Melanocyte of skin (primary cell): ENCODE data around the gene ART5. TPM values are rescaled to one million over a fixed set of nuclear protein-coding genes. Genes with fewer than 3 reads are reported as not detected.

Experiments used
- small RNA-seq, 2 donors: library from RNA; depleted of rRNA; stranded (forward); fragments of <200 nt; gene quantifications; one replicate each; pipeline ENCODE3, GENCODE V24; 2012
- total RNA-seq, 2 donors: library from RNA; depleted of rRNA; stranded (reverse); fragments of >200 nt; gene quantifications; 2 replicates each; pipeline ENCODE4 v1.2.3, GENCODE V29; 2012

ART5 gene, protein sequence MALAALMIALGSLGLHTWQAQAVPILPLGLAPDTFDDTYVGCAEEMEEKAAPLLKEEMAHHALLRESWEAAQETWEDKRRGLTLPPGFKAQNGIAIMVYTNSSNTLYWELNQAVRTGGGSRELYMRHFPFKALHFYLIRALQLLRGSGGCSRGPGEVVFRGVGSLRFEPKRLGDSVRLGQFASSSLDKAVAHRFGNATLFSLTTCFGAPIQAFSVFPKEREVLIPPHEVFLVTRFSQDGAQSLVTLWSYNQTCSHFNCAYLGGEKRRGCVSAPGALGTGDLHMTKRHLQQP
- not detected for total RNA-seq

DNA sequence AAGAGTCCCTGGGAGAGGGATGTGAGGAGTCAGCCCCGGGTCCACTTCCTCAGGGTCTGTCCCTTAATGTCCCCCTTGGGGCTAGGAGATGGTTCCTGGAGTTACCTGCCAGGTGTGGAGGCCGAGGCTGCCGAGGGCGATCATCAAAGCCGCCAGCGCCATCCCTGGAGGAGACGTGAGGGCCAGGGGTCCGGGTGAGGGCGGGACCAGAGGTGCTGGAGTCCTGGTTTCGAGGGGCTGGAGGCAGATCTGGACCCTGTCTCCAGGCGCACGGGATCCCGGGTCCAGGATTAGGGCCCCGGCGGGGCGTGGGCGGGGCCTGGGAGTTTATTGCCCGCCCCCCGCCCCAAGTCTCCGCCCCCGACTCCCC, at the start of gene ART5:
ART5 (minus strand) TSS at position 292 of the 370 bp plus-strand sequence; CDS start at position 162, 130 bp downstream.

DNA sequence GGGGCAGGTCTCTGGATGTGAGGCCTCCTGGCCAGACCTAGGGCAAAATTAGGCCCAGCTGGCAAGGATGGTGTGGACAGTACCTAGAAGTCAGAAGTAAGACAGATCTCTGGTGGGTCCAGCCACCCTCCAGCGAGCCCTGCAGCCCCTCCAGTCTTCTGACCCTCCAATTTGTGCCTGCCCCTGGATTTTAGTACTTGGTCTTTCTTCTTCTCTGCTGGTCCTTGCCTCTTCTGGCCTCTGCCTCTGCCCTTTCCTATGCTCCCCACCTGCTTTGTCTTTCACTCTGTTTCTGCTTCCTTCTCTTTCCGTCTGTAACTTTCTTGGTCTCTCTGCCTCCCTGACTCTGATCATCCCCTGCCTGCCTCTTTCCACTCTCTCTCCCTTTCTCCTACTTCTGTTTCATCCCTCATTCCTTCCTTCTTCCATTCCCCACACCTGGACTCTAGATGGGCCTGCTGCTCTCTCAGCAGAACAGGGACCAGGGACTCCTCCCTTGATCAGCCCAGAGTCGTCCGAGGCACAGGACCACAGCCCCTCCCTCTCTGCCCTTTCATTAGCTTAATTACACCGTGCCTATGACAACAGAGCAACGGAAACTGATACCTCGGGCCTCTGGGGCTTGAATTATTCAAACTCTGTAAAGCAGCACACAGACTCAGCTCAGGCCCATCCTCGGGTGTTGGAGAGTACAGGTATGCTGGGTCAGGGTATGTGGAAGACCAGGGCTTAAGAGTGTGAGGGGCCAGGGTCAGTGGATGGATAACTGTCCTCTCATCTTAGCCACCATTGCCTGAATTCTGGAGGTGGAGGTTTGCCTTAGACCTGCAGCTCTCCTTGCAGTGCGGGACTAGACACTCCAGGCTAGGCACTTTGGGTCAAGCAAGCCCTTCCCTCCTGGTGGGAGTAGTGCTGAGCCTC, 29.8 kb upstream of the ART5 start, which contains the start of gene CHRNA10:
CHRNA10 (minus strand) TSS at position 51 of the 921 bp plus-strand sequence. CDS start 72 bp downstream, outside the sequence.

DNA sequence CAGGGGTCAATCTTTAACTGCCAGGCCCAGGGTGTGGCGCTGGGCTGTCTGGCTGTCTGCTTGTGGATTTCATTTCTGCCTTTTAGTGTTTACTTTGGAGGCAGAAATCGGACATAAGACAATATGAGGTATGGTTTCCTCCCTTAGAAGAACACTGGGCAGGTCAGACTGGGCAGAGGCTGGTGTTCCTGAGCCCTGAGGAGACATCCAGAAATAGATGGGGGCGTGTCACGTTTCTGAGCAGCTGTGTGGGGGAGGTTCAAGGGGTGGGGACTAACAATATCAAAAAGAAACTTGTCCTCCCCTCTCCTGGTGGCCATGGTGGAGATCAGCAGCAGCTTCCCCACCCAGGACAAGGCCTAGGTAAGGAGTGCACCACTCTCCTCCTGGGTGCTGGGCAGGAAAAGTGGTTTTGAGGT, 3.0 kb upstream of the ART5 start, which contains the start of gene ART1:
ART1 (plus strand) TSS at position 312 of the 419 bp plus-strand sequence. CDS start 14,086 bp downstream, outside the sequence.

Small RNA genes within 50 kb of the gene (small RNA-seq; reads per million reads assigned to genes)
- 0 reads per million in 2 donors for gene RF00019

Other genes starting within 250 kb of the ART5 start
- not detected for gene ART1, start 3.1 kb upstream of the ART5 start, total RNA-seq
- 1 to 10 TPM; 1.0 to 1.3 TPM for gene CHRNA10, start 29.4 kb upstream of the ART5 start, total RNA-seq
- 100 to 1,000 TPM; 103 to 158 TPM for gene NUP98, start 155.6 kb upstream of the ART5 start, total RNA-seq
- 10 to 100 TPM; 10.7 to 11.0 TPM for gene PGAP2, start 166.6 kb upstream of the ART5 start, total RNA-seq
- gene RHOG, start 199.0 kb upstream of the ART5 start, total RNA-seq: 10 to 100 TPM; 12.4 to 15.3 TPM
- gene STIM1, start 213.7 kb upstream of the ART5 start, total RNA-seq: 10 to 100 TPM; 26.3 to 30.6 TPM